ENCODE results near the gene BTBD7. TPM values are rescaled to one million over a fixed set of nuclear protein-coding genes. Genes with fewer than 3 reads are reported as not detected.

The BTBD7 gene
- total RNA-seq, 1 experiment from 2014 or later, result 30.8 TPM

- no peak overlapping the region for H3K4me2 ChIP-seq (ENCODE audit: low read length)
- ChIA-PET POLR2A (no interaction called here), RAD21 (ENCODE audit: low non-redundant PET in 1 of 2, low total read pairs in 2 of 2, uncharacterized antibody in 2 of 2, unreplicated experiment in 2 of 2) (no interaction called here), CTCF (no interaction called here)
- H3K9me3 ChIP-seq (ENCODE audit: control insufficient read depth in 1 of 2, insufficient read depth in 1 of 2, low read depth in 1 of 2, low read length in 2 of 2), result no peaks in the 10 kb centered on the region
- H3K27ac ChIP-seq (ENCODE audit: low read depth, low read length), result no peak overlapping the region
- H3K4me3 ChIP-seq (replicated peaks in 1 of 2; ENCODE audit: low read depth in 1 of 2, low read length in 2 of 2), result no peak overlapping the region
- no peaks in the 10 kb centered on the region for H3K9me2 ChIP-seq (ENCODE audit: insufficient read depth)
- H3K4me1 ChIP-seq (ENCODE audit: control insufficient read depth in 1 of 2, insufficient read depth in 2 of 2, low read length in 2 of 2), result peaks cover 0 to 11% of the 10 kb centered on the region in 2 experiments; a peak in 1 of 4 replicates
- H3K36me3 ChIP-seq (ENCODE audit: control insufficient read depth in 1 of 2, insufficient read depth in 2 of 2, low read length in 2 of 2), result no peaks in the 10 kb centered on the region
- no peak overlapping the region for H3K9ac ChIP-seq (ENCODE audit: low read length)
- BruUV-seq (replicated peaks), result no TSS peak
- no peak overlapping the region for H2AFZ ChIP-seq (ENCODE audit: low read depth, low read length, poor library complexity, severe bottlenecking)
- H3K79me2 ChIP-seq (ENCODE audit: insufficient read depth, low read length), result peaks cover 15% of the 10 kb centered on the region; the same call in 1 of the 2 replicates
- no peak for TF ChIP-seq EGR1 (IDR thresholded peaks at IDR 0.05; ENCODE audit: low read depth)
- no peak for TF ChIP-seq FOSL1 (IDR thresholded peaks at IDR 0.05; ENCODE audit: low read depth)
- TF ChIP-seq POLR2A (IDR thresholded peaks at IDR 0.05; ENCODE audit: borderline replicate concordance, extremely low read depth, insufficient read depth, insufficient read length), result no peak
- TF ChIP-seq EZH2phosphoT487 (IDR thresholded peaks at IDR 0.05; ENCODE audit: borderline replicate concordance), result no peak
- TF ChIP-seq REST (IDR thresholded peaks at IDR 0.05; ENCODE audit: low read depth), result no peak
- no peak for TF ChIP-seq CTCF (IDR thresholded peaks at IDR 0.05 in 2 of 3, conservative IDR thresholded peaks at IDR 0.05 in 1 of 3; ENCODE audit: borderline replicate concordance in 1 of 3, insufficient read depth in 1 of 3, low read depth in 2 of 3, low read length in 2 of 3)
- no peak for TF ChIP-seq EZH2 (IDR thresholded peaks at IDR 0.05)
- no peak for TF ChIP-seq TCF7L2 (IDR thresholded peaks at IDR 0.05; ENCODE audit: borderline replicate concordance, extremely low read depth, insufficient read depth, insufficient read length)
- TF ChIP-seq CEBPB (IDR thresholded peaks at IDR 0.05; ENCODE audit: low read depth), result no peak
- no peak for TF ChIP-seq RAD21 (IDR thresholded peaks at IDR 0.05; ENCODE audit: low read depth)
- TF ChIP-seq ZFX (IDR thresholded peaks at IDR 0.05), result no peak
- no peak for TF ChIP-seq YY1 (IDR thresholded peaks at IDR 0.05; ENCODE audit: extremely low read depth, insufficient replicate concordance, low read depth, low read length)
- TF ChIP-seq ELF1 (IDR thresholded peaks at IDR 0.05; ENCODE audit: borderline replicate concordance, low read depth), result no peak
- TF ChIP-seq CBX3 (IDR thresholded peaks at IDR 0.05; ENCODE audit: low read depth), result no peak
- TF ChIP-seq SIN3A (IDR thresholded peaks at IDR 0.05; ENCODE audit: low read depth), result no peak
- no peak for TF ChIP-seq JUND (IDR thresholded peaks at IDR 0.05)
- no peak for TF ChIP-seq MAX (IDR thresholded peaks at IDR 0.05)
- intact Hi-C loops (cut with micrococcal nuclease), result no loop called here
- DNase-seq (ENCODE audit: low read depth, low spot score) (no peak), ATAC-seq (no peak)
- no peaks in the 10 kb centered on the region for H4K20me1 ChIP-seq (ENCODE audit: insufficient read depth)
- no peaks in the 10 kb centered on the region for H3K27me3 ChIP-seq (ENCODE audit: insufficient read depth, low read length)
Observed at GRCh38 chr14:93268406-93268805, 64.4 kb downstream of the BTBD7 start.
